Metanephros (tissue), 1 donor: ENCODE data around the gene GATA5. TPM values are rescaled to one million over a fixed set of nuclear protein-coding genes. Genes with fewer than 3 reads are reported as not detected.

Experiments
- total RNA-seq: library from RNA; depleted of rRNA; stranded (reverse); fragments of >200 nt; gene quantifications from one replicate; pipeline ENCODE4 v1.2.3, GENCODE V29; 2014

GATA5 gene
- 11.7 TPM for total RNA-seq

DNA sequence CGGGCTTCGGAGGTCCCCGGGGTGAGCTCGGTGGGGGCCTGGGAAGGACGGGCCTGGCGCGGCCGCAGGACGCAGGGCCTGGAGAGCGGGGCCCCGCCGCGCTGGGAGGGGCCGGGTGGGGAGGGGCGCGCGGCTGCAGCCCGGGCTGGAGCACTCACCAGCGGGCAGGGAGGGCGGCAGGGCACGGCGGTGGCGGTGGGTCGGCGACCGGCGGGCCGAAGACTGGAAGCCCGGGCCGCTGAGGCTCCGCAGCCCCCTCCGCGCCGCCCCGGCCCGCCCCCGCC lies at the start of gene GATA5:
TSS of gene GATA5 (minus strand) at position 224 of the 284 bp plus-strand sequence. CDS start 474 bp downstream, outside the sequence.

GRCh38 chr20:62427172-62428001 lies 48.4 kb downstream of the GATA5 start, which contains the start of gene RBBP8NL:
RBBP8NL (minus strand) TSS chr20:62427539; CDS start chr20:62419647, 7,892 bp downstream.

Other genes with a start within 250 kb of the GATA5 start
- gene OSBPL2, start 237.5 kb downstream of the GATA5 start, total RNA-seq, result 35.4 TPM
- 58.3 TPM for gene ADRM1, start 173.0 kb downstream of the GATA5 start, total RNA-seq
- 191 TPM for gene LAMA5, start 108.7 kb downstream of the GATA5 start, total RNA-seq
- 1,739 TPM for gene RPS21, start 88.9 kb downstream of the GATA5 start, total RNA-seq
- gene CABLES2, start 68.7 kb downstream of the GATA5 start, total RNA-seq, result 4.6 TPM
- 0.93 TPM for gene RBBP8NL, start 48.5 kb downstream of the GATA5 start, total RNA-seq
- 7.5 TPM for gene SLCO4A1, start 166.5 kb upstream of the GATA5 start, total RNA-seq
- gene NTSR1, start 232.8 kb upstream of the GATA5 start, total RNA-seq, result 0.58 TPM